H9 (cell line): ENCODE results near the gene MDFI. TPM values are rescaled to one million over a fixed set of nuclear protein-coding genes. Genes with fewer than 3 reads are reported as not detected.

Experiments used
- DNase-seq: peaks from one replicate; pipeline ENCODE4 v3.0.0-alpha.2; 2017
- H2AFZ ChIP-seq: one replicate; pipeline ENCODE4 v1.6.1; 2013; ENCODE audit warnings: mild to moderate bottlenecking, low read length, control low read depth, moderate library complexity
- H2AK5ac ChIP-seq: 2 replicates; pipeline ENCODE4 v1.6.1; 2013; ENCODE audit warnings: low read length, control low read depth, mixed read lengths; ENCODE audit not compliant: insufficient read length
- H2BK120ac ChIP-seq: one replicate; pipeline ENCODE4 v1.6.1; 2013; ENCODE audit warnings: low read depth, mild to moderate bottlenecking, low read length, control low read depth, inconsistent platforms; ENCODE audit not compliant: poor library complexity, severe bottlenecking
- H2BK12ac ChIP-seq: 2 replicates; pipeline ENCODE4 v1.6.1; 2013; ENCODE audit warnings: low read length, control low read depth, mixed read lengths, low read depth; ENCODE audit not compliant: insufficient read length
- H2BK15ac ChIP-seq: 2 replicates; pipeline ENCODE4 v1.6.1; 2013; ENCODE audit warnings: low read depth, low read length, control low read depth
- H2BK20ac ChIP-seq: one replicate; pipeline ENCODE4 v1.6.1; 2013; ENCODE audit warnings: low read depth, mild to moderate bottlenecking, low read length, control low read depth, inconsistent platforms; ENCODE audit not compliant: poor library complexity, severe bottlenecking
- H2BK5ac ChIP-seq: 2 replicates; pipeline ENCODE4 v1.6.1; 2013; ENCODE audit warnings: low read length, control low read depth, mixed read lengths; ENCODE audit not compliant: insufficient read length
- H3K14ac ChIP-seq: 2 replicates; pipeline ENCODE4 v1.6.1; 2013; ENCODE audit warnings: low read length, control low read depth; ENCODE audit not compliant: insufficient read depth
- H3K18ac ChIP-seq: 2 replicates; pipeline ENCODE4 v1.6.1; 2013; ENCODE audit warnings: low read depth, mild to moderate bottlenecking, mixed read lengths, low read length, control low read depth; ENCODE audit not compliant: insufficient read length
- H3K23ac ChIP-seq: 2 replicates; pipeline ENCODE4 v1.6.1; 2013; ENCODE audit warnings: low read length, control low read depth, mixed read lengths, low read depth; ENCODE audit not compliant: insufficient read length
- H3K23me2 ChIP-seq: 2 replicates; pipeline ENCODE4 v1.6.1; 2013; ENCODE audit warnings: low read depth, mild to moderate bottlenecking, mixed read lengths, low read length, control low read depth; ENCODE audit not compliant: insufficient read length, poor library complexity, severe bottlenecking
- H3K27ac ChIP-seq: 2 replicates; pipeline ENCODE4 v1.5.1; 2013; ENCODE audit warnings: low read length, control low read depth, mixed read lengths, low read depth; ENCODE audit not compliant: insufficient read length
- H3K27me3 ChIP-seq: 2 replicates; pipeline ENCODE4 v1.6.1; 2013; ENCODE audit warnings: low read length, control low read depth, inconsistent platforms; ENCODE audit not compliant: insufficient read depth
- H3K4ac ChIP-seq: 2 replicates; pipeline ENCODE4 v1.6.1; 2013; ENCODE audit warnings: low read depth, mild to moderate bottlenecking, control low read depth, inconsistent platforms, low read length, moderate library complexity
- H3K4me1 ChIP-seq: 2 replicates; pipeline ENCODE4 v1.6.1; 2013; ENCODE audit warnings: low read length, control low read depth, inconsistent platforms; ENCODE audit not compliant: insufficient read depth
- H3K4me2 ChIP-seq: 2 replicates; pipeline ENCODE4 v1.6.1; 2013; ENCODE audit warnings: low read length, control low read depth, mixed read lengths; ENCODE audit not compliant: insufficient read length, insufficient read depth
- H3K56ac ChIP-seq: 2 replicates; pipeline ENCODE4 v1.6.1; 2013; ENCODE audit warnings: low read depth, mild to moderate bottlenecking, mixed read lengths, low read length, control low read depth; ENCODE audit not compliant: insufficient read length
- H3K79me1 ChIP-seq: 2 replicates; pipeline ENCODE4 v1.6.1; 2013; ENCODE audit warnings: low read depth, mild to moderate bottlenecking, moderate library complexity, low read length, control low read depth, inconsistent platforms; ENCODE audit not compliant: insufficient read depth, poor library complexity, severe bottlenecking
- H3K79me2 ChIP-seq: 2 replicates; pipeline ENCODE4 v1.6.1; 2013; ENCODE audit warnings: low read length, control low read depth, inconsistent platforms; ENCODE audit not compliant: insufficient read depth
- H3K9ac ChIP-seq: 2 replicates; pipeline ENCODE4 v1.6.1; 2013; ENCODE audit warnings: low read length, control low read depth, mixed read lengths; ENCODE audit not compliant: insufficient read length; ENCODE audit errors: extremely low read depth
- H3K9me3 ChIP-seq: one replicate; pipeline ENCODE4 v1.6.1; 2013; ENCODE audit warnings: low read depth, low read length, inconsistent platforms; ENCODE audit not compliant: control insufficient read depth
- H3T11ph ChIP-seq: one replicate; pipeline ENCODE4 v1.6.1; 2013; ENCODE audit warnings: mild to moderate bottlenecking, low read length, control low read depth, inconsistent platforms
- H4K20me1 ChIP-seq: one replicate; pipeline ENCODE4 v1.6.1; 2013; ENCODE audit not compliant: control insufficient read depth, insufficient read length, insufficient read depth
- H4K5ac ChIP-seq: 2 replicates; pipeline ENCODE4 v1.6.1; 2013; ENCODE audit warnings: low read depth, mild to moderate bottlenecking, mixed read lengths, low read length, control low read depth; ENCODE audit not compliant: insufficient read length
- H4K8ac ChIP-seq: replicated peaks from 2 replicates; pipeline ENCODE4 v1.6.1; 2013; ENCODE audit warnings: low read length, control low read depth, mixed read lengths, low read depth; ENCODE audit not compliant: insufficient read length
- H4K91ac ChIP-seq: 2 replicates; pipeline ENCODE4 v1.6.1; 2013; ENCODE audit warnings: low read depth, mild to moderate bottlenecking, moderate library complexity, mixed read lengths, low read length, control low read depth; ENCODE audit not compliant: insufficient read length
- H3K27ac Mint-ChIP-seq, 3 experiments: 2 replicates in 2 of 3; 3 replicates in 1 of 3; pipeline ENCODE4 v1.8.0; 2020 to 2021; ENCODE audit warnings: mixed read lengths in 3 of 3, mild to moderate bottlenecking in 1 of 3, moderate library complexity in 1 of 3
- H3K27me3 Mint-ChIP-seq: 2 replicates; pipeline ENCODE4 v1.8.0; 2021; ENCODE audit warnings: low read depth, mild to moderate bottlenecking, moderate library complexity, mixed read lengths
- H3K36me3 Mint-ChIP-seq, 3 experiments: 2 replicates in 2 of 3; 3 replicates in 1 of 3; pipeline ENCODE4 v1.8.0; 2020 to 2021; ENCODE audit warnings: low read depth in 3 of 3, mixed read lengths in 3 of 3; ENCODE audit not compliant: insufficient read depth in 1 of 3
- H3K4me1 Mint-ChIP-seq, 2 experiments: 2 replicates each; pipeline ENCODE4 v1.8.0; 2020; ENCODE audit warnings: mixed read lengths in 2 of 2
- H3K4me3 Mint-ChIP-seq, 2 experiments: 2 replicates in 1 of 2; 3 replicates in 1 of 2; pipeline ENCODE4 v1.8.0; 2020 to 2021; ENCODE audit warnings: mild to moderate bottlenecking in 2 of 2, mixed read lengths in 2 of 2, moderate library complexity in 1 of 2
- H3K9me3 Mint-ChIP-seq, 2 experiments: 2 replicates in 1 of 2; 3 replicates in 1 of 2; pipeline ENCODE4 v1.8.0; 2020; ENCODE audit warnings: mild to moderate bottlenecking in 2 of 2, mixed read lengths in 2 of 2, moderate library complexity in 1 of 2
- CTCF ChIP-seq: fragments of 200-600 bp; sonication (generic); conservative IDR thresholded peaks from 3 replicates; pipeline ENCODE4 v1.8.0; 2021; ENCODE audit warnings: antibody characterized with exemption, mild to moderate bottlenecking
- WGBS: extraction: QIAGEN DNeasy Blood & Tissue Kit; methylation state at CpG from one replicate; pipeline ENCODE4 v1.1.7; 2013; ENCODE audit warnings: missing lambda C conversion rate, low lambda C conversion rate, mixed read lengths; ENCODE audit not compliant: insufficient read length; ENCODE audit errors: extremely low coverage; 5-methylcytosine and 5-hydroxymethylcytosine counted together
- total RNA-seq: library from RNA; stranded (reverse); gene quantifications from 2 replicates; pipeline ENCODE4 v1.2.1, GENCODE V29; 2021

MDFI gene
- total RNA-seq, 1 experiment from 2014 or later, result 45.0 TPM

GRCh38 chr6:41668968-41669367 lies 30.7 kb downstream of the MDFI start:
- no peak overlapping the region for H4K5ac ChIP-seq
- no peaks in the 10 kb centered on the region for H3K27me3 ChIP-seq
- H2AK5ac ChIP-seq, result no peak overlapping the region
- no peak overlapping the region for H3T11ph ChIP-seq
- H3K27ac Mint-ChIP-seq, result no peak overlapping the region
- H3K27ac ChIP-seq, result no peak overlapping the region
- peaks cover 6 to 10% of the 10 kb centered on the region in 2 experiments; a peak in 4 of 5 replicates for H3K9me3 Mint-ChIP-seq
- TF ChIP-seq CTCF, result no peak
- H3K14ac ChIP-seq, result no peak overlapping the region
- H3K4me1 ChIP-seq, result no peaks in the 10 kb centered on the region
- no peak overlapping the region for H3K56ac ChIP-seq
- DNase-seq, result no peak
- no peak overlapping the region for H3K18ac ChIP-seq
- no peaks in the 10 kb centered on the region for H3K23me2 ChIP-seq
- H2BK5ac ChIP-seq, result no peak overlapping the region
- no peaks in the 10 kb centered on the region for H3K79me2 ChIP-seq
- no peak overlapping the region for H4K8ac ChIP-seq
- H3K36me3 Mint-ChIP-seq, result no peaks in the 10 kb centered on the region
- peaks cover 58% of the 10 kb centered on the region for H3K27me3 Mint-ChIP-seq
- no peak overlapping the region for H3K4me3 Mint-ChIP-seq
- no peak overlapping the region for H2BK15ac ChIP-seq
- no peak overlapping the region for H3K9ac ChIP-seq
- no peak overlapping the region for H2AFZ ChIP-seq
- H4K91ac ChIP-seq, result no peak overlapping the region
- no peak overlapping the region for H3K4me2 ChIP-seq
- WGBS, result no CpG with 5 or more reads among the region's 2 CpGs
- no peaks in the 10 kb centered on the region for H4K20me1 ChIP-seq
- H2BK12ac ChIP-seq, result no peak overlapping the region
- no peaks in the 10 kb centered on the region for H3K9me3 ChIP-seq
- H3K4me1 Mint-ChIP-seq, result peaks cover 8 to 16% of the 10 kb centered on the region in 2 experiments
- H3K4ac ChIP-seq, result no peak overlapping the region
- H3K23ac ChIP-seq, result no peak overlapping the region
- no peaks in the 10 kb centered on the region for H3K79me1 ChIP-seq
- H2BK120ac ChIP-seq, result no peak overlapping the region
- no peak overlapping the region for H2BK20ac ChIP-seq
